NCI-H1417 treated with DMSO at 0.1 percent for 48 hours (cell line): Measurements from ENCODE around the gene DAND5.

Source experiments
- DNase-seq: peaks from one replicate; lab custom pipeline; 2025; lab: John Stamatoyannopoulos, UW

Gene DAND5

DNA sequence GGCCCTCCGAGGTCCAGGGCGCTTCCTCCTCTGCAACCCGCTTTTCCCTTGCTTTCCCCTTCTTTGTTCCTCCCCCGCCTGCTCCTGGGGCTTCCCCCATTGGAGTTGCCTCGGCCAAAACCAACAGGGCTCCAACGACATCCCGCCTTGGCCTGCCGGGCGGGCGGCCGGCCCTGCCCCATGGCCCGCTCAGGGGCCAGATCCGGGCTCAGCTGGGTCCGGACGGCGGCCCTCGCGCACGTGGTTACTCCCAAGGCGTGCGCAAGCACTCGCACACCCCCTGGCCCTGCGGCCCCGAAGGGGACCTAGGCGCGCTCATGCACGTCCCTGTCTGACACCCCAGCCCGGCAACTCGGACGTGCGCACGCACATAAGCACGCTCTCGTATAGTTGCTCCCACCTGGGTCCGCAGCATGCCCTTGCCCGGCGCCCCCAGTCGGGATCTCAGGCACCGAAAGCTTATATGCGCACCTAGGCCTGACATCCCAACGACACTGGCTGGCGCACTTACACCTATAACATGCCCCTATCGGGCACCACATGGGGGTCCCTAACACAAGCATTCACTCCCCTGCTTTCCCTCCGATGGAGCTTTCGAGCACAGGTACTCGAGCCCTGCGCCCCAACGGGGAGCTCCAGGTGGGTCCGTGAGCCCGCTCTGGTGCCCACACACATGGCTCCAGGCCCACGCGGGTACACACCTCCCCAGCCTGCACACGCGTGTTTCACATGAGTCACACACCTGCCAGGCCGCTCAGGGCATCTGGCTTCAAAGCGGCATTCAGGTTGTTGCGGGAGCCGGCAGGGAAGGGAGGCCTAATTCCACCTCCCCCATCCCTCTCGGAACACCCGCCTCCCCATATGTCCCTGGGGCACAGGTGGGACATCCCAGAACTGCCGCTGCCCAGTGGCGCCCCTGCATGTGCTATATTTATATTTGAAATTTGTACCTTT is 40.9 kb downstream of the DAND5 start:
- no peak for DNase-seq

DNA sequence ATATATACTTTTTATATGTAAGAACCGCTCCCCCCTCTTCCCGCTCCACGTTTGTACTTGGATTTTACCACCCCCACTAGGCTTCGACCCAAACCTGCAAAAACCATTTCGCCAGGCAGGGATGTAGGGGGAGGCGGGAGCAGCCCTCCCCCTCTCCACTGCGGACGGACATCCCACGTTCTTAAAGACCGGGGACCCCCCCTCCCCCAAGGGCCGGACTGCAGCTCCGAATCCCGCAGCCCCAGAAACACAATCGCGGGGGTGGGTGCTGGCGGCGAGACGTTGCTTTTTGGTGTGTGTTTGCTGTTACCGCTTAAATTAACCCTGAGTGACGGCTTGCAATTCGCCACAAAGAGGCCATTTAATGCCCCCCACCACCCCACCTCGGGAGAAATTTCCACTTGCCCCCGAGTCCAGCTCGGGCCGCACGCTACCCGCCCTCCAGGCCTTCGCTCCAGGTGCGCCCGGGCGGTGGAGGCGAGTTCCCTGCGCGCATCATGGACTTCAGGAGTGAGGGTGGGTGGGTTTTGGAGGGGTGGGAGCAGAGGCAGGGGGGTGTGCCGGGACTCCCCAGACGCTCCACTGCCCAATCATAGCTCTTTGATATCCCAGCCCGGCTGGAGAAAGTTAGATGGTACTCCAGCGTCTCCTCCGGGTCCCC is 41.7 kb downstream of the DAND5 start:
- DNase-seq, result no peak

DNA sequence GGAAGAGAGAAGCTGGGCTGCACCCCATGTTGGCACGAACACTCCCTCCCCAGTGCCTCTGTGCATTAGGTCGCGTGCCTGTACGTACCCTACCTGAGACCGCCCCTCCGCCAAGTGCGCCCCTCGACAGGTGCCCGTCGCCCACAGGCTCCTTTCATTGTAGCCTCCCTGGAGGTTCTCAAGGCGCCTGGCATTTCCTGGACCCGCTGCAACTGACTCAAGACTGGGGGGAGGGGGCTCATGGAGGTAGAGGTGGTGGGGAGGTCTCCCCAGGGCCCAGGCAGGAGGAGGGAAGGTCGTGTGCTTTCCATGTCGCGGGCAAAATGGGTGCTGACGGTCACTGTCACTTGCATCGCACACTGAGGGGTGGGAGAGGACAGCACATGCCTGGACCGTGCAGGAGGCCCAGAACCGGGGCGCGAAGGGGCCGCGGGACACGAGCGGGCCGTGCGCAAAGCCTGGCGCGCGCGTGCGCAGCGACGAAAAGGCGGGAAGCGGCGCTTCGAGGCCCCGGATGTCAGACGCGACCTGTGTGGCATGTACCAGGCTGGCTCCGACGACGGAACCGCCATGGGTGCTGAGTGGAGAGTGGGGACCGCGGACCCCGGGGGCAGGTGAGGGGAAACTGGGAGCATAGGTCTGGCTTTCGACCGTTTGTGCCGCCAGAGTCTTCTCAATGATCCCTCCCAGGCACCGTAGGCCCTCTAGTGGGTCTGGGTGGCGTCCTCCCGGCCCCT is 42.4 kb downstream of the DAND5 start:
- no peak for DNase-seq

DNA sequence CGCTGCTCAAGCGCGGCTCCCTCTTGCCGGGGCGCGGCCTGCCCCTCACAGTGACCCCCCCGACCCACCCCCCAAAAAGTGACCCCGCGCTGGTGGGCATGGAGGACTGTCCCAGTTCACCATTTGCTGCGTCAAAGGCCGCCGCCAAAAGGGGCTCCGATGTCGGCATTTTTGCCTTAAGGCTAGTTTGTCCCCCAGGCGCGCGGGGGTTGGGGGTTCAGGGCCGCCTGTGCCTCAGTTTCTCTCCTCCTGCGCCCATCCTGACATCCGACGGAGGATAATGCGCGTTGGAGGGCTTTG is 43.0 kb downstream of the DAND5 start:
- no peak for DNase-seq

DNA sequence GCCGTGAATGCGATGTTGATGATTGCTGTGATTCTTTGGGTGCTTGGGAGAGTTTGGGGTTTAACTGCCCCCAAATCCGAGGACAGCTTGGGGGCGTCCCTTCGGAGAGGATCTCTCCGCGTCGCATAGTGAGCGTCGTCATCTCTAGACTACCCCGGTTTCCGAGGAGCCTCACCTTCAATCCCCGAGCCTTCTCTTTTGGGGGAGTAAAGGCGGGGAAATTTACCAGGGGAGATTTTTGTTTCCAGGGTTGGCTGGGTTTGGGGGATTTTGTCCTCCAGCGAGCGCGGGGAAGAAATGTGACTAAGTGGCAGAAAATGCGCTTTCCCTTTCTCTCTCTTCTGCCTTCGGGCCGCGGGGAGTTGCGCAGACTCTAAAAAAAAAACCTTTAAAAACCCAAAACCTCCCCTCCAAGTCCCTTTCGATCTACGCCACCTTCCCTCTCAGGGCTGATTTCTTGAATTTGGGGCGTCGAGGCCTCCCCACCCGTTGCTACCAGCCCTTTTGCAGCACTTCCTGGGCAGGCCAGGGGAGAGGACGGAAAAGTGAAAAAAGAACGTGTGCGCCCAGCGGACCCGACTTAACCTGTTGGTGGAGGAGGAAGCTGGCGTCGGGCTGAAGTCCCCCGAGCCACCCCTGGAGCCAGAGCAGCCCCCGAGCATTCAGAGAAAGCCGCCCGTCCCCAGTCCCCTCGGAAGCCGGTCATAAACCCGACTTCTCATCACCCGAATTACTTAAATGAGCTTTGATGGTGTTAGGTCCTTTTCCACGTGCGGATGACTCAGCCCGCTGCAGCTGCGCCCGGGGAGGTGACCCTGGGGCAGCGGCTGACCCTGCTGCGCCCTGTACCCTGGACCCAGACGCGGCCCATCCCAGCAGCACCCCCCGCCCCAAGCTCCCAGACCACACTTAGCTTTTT is 43.6 kb downstream of the DAND5 start:
- DNase-seq, result no peak

DNA sequence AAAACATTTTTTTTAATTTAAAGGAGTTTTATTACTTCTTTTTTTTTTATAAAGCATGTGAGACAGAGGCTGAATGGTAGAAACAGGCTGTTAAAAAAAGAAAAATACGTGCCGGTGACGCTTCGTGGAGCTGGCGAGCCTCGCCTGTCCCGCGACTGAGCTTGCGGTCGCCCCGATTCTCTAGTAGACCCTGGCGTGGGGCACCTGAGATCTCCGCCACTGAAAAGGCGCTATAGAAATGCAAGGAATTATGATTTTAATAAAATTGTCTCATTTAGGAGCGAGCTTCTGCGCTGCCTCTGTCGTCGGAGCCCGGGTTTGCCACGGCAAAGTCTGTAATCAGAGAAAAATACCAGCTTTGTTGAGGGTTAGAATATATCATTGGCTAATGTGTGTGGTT is 44.3 kb downstream of the DAND5 start:
- DNase-seq, result no peak

DNA sequence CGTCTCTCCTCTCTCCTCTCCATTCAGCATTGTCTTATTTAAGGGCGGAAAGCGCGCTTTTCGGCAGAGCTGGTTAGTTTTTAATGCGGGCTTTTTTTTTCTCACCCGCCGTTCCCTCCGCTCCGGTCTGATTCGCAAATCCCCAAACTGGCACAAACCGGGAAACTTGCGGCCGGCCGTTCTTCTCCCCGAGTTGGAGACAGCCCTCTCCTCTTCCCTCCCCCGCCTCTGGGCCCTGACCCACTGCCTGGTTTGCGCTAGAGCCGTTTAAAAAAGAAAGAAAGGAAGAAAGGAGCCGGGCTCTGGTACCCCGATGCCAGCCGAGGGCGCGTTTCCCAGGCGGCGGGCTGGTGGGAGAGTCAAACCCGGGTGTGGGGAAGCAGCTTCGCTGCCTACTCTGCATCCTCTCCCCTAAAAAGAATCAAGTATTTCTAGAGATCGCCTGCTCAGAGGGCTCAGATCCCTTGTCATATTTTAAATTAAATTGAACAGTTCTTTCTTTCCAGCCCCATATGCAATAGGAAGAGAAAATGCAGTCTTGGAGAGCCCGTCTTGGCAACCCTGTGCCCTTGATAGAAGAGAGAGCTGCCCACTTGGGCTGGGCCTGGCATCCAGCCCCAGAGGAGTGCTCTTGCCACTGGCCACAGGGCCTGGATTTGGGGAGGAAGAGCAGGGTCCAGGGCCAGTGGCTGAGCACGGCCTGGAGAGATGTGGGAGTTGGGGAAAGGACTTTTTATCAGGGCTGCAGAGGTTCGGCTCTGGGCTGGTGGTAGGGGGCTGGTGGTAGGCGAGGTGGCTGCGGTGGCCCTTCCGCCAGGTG is 44.9 kb downstream of the DAND5 start:
- no peak for DNase-seq

DNA sequence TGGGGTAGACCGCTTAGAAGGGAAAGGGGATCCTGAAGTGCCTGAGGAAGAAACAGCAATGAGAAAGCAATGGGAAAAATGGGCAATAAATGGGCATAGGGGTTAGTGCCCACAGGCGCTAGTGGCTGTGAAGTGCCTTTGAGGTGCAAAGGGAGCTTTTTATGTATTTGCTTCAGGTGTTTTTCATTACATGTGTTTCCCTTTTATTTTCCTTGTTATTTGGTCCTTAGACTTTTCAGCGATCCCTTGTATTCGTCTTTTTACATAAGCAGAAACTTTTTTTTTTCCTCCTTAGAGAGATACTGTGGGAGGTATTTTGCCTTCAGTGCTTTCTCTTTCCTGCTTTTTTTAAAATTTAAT is 45.5 kb downstream of the DAND5 start:
- no peak for DNase-seq

DNA sequence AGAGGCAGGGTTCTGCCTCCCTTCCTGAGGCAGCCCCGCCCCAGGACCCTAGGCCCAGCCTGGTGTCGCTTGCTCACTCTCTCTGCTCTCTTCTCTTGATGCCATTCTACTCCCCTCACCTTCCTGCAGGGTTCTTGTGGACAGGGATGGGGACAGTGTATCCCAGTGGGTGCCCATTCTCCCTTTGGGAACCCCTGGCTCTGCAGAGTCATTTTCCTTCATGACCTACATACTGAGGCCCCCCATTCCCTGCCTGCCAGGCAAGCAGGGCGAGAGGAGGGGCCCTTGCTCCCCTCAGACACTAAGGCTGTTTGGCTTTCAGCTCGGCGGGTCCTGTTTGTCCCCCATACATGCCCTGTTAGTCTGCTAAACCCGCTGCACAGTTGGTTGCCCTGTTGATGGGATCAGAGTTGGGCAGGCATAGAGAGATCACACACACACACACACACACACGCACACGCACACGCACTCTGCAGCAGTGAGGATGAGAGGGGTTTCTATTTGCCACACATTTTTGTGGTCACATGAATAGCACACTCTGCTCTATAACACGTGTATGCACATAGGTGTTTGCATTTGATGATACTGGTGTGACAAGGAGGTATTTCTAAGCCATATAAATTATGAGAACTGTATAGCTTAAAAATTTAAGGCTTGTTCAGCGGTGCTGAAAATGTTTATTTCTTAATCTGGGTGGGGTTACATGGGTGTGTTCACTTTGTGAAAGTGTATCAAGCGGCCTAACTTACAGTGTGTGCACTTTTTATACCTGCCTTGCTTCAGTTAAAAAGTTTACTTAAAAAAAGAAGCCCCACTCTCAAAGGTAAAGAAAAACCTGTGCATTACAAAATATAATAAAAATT is 46.2 kb downstream of the DAND5 start:
- no peak for DNase-seq

DNA sequence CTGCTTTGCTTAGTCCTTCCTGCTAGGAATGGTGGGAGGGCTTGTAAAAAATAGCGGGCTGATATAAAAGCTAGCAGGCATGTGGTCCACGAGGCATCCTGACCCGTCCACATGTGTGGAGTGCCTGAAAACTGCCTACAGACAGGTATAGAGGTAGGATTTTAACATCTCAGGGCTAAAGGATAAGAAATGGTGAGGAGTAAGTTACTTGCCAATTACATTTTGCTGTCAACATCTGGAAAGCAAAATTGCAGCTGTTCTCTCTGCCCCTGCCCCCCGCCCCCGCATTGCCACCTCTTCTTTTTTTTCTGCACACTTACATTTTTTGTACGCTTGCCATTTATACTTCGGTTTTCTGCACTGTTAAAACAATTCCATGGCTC is 46.9 kb downstream of the DAND5 start:
- no peak for DNase-seq

DNA sequence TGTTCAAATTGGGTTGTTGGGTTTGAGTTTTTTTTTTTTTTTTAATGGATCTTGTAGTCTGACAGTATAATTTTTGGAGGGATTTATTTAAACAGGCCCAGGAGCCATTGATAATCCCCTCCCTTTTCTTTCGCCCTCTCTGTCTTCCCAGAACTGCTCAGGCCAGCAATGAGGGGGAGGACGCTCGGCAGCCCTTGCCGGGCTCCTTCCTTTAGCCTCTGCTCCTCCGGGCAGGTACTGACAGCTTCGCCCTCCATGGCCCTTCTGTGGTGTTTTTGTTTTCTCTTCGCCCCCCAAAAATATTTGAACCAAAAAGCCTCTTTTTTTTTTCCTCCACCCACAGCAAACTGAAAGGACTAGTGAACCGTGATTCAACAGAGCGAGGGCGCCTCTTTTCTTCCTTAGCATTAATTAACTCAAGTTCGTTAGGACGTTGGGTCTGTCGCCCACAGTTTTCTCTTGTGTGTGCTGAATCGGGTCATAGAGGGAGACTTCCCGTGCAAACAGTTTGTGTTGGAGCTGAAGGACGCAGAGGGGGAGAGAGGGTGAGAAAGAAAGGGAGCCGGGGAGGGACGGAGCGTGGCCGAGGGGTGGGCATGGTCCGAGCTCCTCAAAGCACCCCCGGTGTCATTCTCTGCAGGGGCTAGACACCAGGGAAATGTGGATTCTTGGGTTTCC is 47.4 kb downstream of the DAND5 start:
- DNase-seq, result no peak

DNA sequence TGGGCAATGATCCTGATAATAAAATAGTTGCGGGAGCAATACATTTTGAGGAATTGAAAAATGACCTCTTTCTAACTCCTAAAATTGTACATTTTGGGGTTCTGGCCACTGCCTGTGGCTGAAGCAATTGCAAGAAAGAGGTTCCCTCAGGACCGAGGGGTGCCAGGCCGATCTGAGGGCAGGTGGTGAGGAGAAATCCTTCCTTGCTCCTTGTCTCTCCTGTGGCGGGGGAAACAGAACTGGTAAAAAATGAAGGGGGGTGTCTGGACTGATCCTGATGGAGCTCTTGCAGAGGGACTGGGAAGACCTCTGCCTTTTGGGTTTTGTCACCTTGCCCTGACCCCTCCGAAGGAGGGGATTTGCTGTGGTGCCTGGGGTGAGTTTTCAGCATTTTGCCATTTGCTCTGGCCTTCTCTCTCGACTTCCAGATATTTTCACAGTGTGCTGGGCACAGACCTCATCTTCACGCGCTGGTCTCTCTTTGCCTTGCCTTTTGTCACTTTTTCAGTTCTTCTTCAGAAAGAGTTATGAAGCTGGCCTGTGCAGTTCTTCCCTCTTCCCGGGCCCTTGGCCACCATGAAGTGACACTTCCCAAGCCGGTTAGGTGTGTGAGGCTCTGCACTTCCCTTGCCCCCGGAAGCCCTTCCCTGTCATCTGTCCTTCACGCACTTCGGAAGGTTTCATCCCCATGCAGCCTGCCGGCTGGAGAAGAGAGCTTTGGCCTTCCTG is 48.1 kb downstream of the DAND5 start:
- DNase-seq, result no peak

DNA sequence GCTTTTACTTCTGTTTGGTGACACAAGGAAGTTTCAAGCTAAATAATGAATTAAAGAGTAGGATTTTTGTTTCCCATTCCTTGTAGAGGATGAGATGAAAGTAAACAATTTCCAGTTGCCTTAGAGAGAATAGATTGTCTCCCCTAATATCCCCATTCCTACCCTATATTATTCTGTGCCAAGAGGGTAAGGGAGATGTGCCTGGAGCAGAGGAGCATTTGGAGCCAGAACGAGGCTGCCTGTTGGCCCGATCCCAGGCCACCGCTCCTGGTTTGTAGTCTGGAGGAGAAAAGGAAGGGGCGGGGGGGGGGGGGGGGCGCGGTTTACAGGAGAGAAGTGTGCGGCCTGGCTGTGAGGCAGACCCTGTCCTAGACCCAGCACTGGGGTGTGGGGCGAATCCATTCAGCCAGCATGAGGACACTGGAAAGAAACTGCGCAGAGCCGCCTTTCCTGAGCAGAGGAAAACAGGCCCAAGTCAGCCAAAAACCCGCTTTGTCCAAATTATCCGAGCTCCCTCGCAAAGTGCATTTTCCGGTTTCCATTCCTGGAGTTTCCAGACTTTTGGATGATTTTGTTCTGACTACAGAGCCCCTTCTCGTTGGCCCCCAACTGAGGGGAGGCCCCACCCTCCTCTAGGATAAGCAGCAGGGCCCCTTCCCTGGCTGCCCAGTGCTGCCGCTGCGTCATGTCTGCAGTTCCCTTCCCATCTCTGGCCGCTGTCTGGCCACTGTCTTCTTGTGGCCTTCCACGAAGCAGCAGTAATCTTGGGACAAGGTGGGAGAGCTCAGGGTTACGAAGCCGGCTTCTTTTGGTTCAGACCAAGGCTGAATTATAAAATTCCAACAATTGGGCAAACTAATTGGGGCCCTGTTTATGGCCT is 48.9 kb downstream of the DAND5 start:
- DNase-seq, result no peak

DNA sequence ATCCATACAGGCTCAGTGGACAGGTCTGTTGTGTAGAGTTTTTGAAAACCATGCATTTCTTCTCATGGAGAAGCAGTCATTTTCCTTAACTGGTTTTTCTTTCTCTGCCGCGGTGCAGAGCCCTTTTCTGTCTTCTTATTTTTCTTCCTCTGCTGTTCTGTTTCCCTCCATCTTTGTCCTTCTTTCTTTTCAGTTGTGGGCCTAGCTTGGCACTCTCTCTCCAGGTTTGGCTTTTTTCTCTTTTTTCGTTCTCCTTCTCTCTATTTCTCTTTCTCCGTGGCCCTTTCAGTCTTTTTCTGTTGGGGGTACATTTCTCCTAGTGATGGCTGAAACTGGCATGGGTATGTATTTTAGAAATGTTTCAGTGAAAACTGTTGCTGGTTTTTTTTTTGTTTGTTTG is 50.0 kb downstream of the DAND5 start:
- DNase-seq, result no peak

DNA sequence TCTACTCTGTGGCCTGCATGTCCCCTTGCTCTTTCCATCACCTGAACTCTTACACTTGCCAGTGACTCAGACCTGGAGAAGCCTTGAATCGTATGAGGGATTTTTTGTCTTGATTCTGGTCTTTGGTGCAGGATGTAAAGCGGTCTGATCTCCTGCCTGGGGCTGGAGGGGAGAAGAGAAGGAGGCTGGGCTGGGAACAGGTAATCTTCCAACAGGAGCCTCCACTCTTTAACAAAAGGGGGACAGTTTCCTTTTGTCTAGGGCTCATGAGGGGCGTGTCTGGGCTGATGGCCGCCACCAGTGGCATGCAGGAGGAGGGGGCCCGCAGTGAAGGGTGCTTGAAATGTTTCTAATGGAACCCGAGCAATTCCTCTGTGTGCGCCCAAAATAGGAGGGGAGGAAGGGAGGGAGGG is 50.6 kb downstream of the DAND5 start:
- no peak for DNase-seq

DNA sequence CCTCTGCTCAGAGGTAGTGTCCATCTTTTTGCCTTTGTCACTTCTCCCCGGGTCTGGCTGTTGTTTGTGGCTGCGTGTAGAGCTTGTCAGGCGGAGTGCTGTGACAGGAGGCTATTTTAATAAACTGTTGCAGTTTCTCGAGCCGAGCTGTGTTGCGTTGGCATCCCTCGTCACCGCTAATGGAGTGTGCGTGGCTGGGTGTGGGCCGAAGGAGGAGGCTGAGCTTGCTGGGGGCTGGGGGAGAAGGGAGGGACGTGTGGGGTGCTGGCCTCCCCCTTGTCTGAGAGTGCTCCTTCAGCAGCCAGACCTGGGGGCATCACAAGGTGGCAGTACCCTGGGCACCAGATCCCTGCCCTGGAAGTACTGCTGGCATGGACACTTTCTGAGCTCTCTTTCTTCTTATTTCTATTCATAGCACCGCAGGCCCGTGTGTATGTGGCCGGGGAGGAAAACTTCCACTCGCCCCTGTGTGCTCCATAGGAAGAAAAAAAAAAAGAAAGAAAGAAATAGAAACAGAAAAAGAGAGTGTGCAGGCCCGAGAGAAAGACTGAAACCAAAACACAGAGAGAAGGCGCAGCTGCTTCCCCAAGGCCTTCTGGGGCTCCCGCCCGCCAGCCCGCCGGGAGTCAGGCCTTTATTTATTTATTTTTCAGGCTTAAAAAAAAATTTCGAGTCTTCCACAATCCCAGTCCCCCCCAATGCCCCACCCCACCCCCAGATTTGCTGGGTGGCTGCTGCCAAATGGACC is 52.9 kb downstream of the DAND5 start:
- no peak for DNase-seq
